DMS53 treated with DMSO at 0.1 percent for 48 hours (cell line): ENCODE results near the gene TSEN34.
A peak's percentile ranks its signal among the peaks of the same experiment; 100 is the strongest.
"Not testable (repeated sequence)": the region's sequence is repeated elsewhere in the genome, so short reads cannot be mapped to it uniquely, and the experiment has no call there.

Experiments
- DNase-seq: peaks from one replicate; lab custom pipeline; 2025; ENCODE audit not compliant: unreplicated experiment; lab: John Stamatoyannopoulos, UW

Gene TSEN34

GRCh38 chr19:54186934-54187381, 4.2 kb upstream of the TSEN34 start:
- DNase-seq: no peak

GRCh38 chr19:54188215-54188871, 2.8 kb upstream of the TSEN34 start:
- DNase-seq: no peak

- peak; percentile 84 for DNase-seq
These were observed 1.9 kb upstream of the TSEN34 start, which contains the start of gene MBOAT7 for GRCh38 chr19:54189145-54189734. TSS of gene MBOAT7 (minus strand) at chr19:54189580. CDS start at chr19:54188508, 1,072 bp downstream.

GRCh38 chr19:54189735-54190502, 1.2 kb upstream of the TSEN34 start:
- peak; percentile 99 for DNase-seq

- DNase-seq: peak; percentile 98
These were observed 551 bp upstream of the TSEN34 start for GRCh38 chr19:54190503-54191010.

- no peak for DNase-seq
These were observed 824 bp downstream of the TSEN34 start for GRCh38 chr19:54191811-54192453.

GRCh38 chr19:54193011-54193410, 1.9 kb downstream of the TSEN34 start:
- no peak for DNase-seq

GRCh38 chr19:54194463-54194862, 3.4 kb downstream of the TSEN34 start:
- not testable (repeated sequence) for DNase-seq

- DNase-seq: no peak
These were observed 5.4 kb downstream of the TSEN34 start for GRCh38 chr19:54196536-54196935.

- DNase-seq: no peak
These were observed 6.0 kb downstream of the TSEN34 start for GRCh38 chr19:54197121-54197520.

- no peak for DNase-seq
These were observed 8.3 kb downstream of the TSEN34 start for GRCh38 chr19:54199401-54199800.

GRCh38 chr19:54201172-54201701, 10.1 kb downstream of the TSEN34 start:
- no peak for DNase-seq

GRCh38 chr19:54201980-54202379, 10.9 kb downstream of the TSEN34 start:
- no peak for DNase-seq

GRCh38 chr19:54203151-54203611, 12.1 kb downstream of the TSEN34 start:
- DNase-seq: peak; percentile 11

- no peak for DNase-seq
These were observed 13.8 kb downstream of the TSEN34 start for GRCh38 chr19:54204767-54205468.

GRCh38 chr19:54206030-54206830, 15.1 kb downstream of the TSEN34 start:
- no peak for DNase-seq

GRCh38 chr19:54206831-54207177, 15.7 kb downstream of the TSEN34 start:
- DNase-seq: no peak

GRCh38 chr19:54207193-54207592, 16.1 kb downstream of the TSEN34 start:
- DNase-seq: not testable (repeated sequence)

- no peak for DNase-seq
These were observed 16.5 kb downstream of the TSEN34 start for GRCh38 chr19:54207676-54207982.
